GM12873 (cell line): Measurements from ENCODE around the gene TTC7B.

Experiments
- CTCF ChIP-seq: IDR thresholded peaks from 2 replicates; pipeline ENCODE4 v1.5.1; 2012; ENCODE audit warnings: low read depth, mild to moderate bottlenecking, moderate library complexity, low read length, control low read depth; ENCODE audit not compliant: insufficient read depth; ENCODE audit errors: missing control alignments

The TTC7B gene

GRCh38 chr14:90777830-90778485 lies 38.3 kb downstream of the TTC7B start:
- no peak for TF ChIP-seq CTCF

GRCh38 chr14:90777358-90777757 lies 38.9 kb downstream of the TTC7B start:
- TF ChIP-seq CTCF: no peak

GRCh38 chr14:90775441-90775840 lies 40.8 kb downstream of the TTC7B start:
- TF ChIP-seq CTCF: no peak

GRCh38 chr14:90774316-90774715 lies 41.9 kb downstream of the TTC7B start:
- TF ChIP-seq CTCF: no peak

- TF ChIP-seq CTCF: no peak
These were observed 42.5 kb downstream of the TTC7B start for GRCh38 chr14:90773705-90774104.

GRCh38 chr14:90773196-90773486 lies 43.1 kb downstream of the TTC7B start:
- TF ChIP-seq CTCF: no peak

GRCh38 chr14:90767899-90768298 lies 48.3 kb downstream of the TTC7B start:
- TF ChIP-seq CTCF: no peak
